ENCODE measurements around the gene TMEM125.

Gene TMEM125

GRCh38 chr1:43235451-43236121 lies 34.2 kb upstream of the TMEM125 start:
- TF ChIP-seq, protein P1, sequence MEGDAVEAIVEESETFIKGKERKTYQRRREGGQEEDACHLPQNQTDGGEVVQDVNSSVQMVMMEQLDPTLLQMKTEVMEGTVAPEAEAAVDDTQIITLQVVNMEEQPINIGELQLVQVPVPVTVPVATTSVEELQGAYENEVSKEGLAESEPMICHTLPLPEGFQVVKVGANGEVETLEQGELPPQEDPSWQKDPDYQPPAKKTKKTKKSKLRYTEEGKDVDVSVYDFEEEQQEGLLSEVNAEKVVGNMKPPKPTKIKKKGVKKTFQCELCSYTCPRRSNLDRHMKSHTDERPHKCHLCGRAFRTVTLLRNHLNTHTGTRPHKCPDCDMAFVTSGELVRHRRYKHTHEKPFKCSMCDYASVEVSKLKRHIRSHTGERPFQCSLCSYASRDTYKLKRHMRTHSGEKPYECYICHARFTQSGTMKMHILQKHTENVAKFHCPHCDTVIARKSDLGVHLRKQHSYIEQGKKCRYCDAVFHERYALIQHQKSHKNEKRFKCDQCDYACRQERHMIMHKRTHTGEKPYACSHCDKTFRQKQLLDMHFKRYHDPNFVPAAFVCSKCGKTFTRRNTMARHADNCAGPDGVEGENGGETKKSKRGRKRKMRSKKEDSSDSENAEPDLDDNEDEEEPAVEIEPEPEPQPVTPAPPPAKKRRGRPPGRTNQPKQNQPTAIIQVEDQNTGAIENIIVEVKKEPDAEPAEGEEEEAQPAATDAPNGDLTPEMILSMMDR (IDR thresholded peaks at IDR 0.05; ENCODE audit: low read depth, low read length, missing control alignments): no peak
- DNase-seq (ENCODE audit: extremely low read depth, low read depth): no peak
- no peak overlapping the region for H3K4me3 ChIP-seq (replicated peaks; ENCODE audit: low read depth, low read length)

GRCh38 chr1:43237121-43237520 lies 32.7 kb upstream of the TMEM125 start:
- DNase-seq (ENCODE audit: extremely low read depth, low read depth): no peak
- no peak overlapping the region for H3K4me3 ChIP-seq (replicated peaks; ENCODE audit: low read depth, low read length)
- TF ChIP-seq, protein P1 (IDR thresholded peaks at IDR 0.05; ENCODE audit: low read depth, low read length, missing control alignments): no peak

GRCh38 chr1:43238085-43238484 lies 31.7 kb upstream of the TMEM125 start:
- peak; percentile 41 for DNase-seq (ENCODE audit: extremely low read depth, low read depth)
- TF ChIP-seq, protein P1 (IDR thresholded peaks at IDR 0.05; ENCODE audit: low read depth, low read length, missing control alignments): peak; percentile 78

DNA sequence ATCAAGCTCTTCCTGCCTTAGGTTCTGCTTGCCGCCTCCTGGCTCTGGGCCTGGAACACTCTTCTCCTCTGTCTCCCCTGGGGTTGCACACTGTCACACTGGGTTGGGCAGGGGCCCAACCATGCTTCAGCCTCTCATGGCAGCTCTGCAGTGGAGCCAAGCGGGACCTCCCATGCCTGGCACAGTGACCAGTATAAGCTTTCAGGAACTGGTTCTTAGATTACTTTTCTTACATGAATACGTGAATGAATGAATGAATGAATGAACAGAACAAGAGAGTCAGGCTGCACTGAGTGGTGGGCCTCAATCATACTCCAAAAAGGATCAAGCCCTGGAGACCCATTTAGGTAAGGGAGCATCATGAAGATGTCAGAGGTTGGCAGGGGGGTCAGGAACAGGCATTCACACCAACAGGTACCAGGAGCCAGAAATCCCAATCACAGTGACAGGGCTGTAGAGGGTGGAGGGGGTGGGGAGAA lies 30.8 kb upstream of the TMEM125 start:
- DNase-seq (ENCODE audit: extremely low read depth, low read depth): no peak
- H3K4me3 ChIP-seq (replicated peaks; ENCODE audit: low read depth, low read length): no peak overlapping the region
- TF ChIP-seq, protein P1 (IDR thresholded peaks at IDR 0.05; ENCODE audit: low read depth, low read length, missing control alignments): no peak

More at GRCh38 chr1:43238085-43238484, 31.7 kb upstream of the TMEM125 start:
- no peak overlapping the region for H3K4me3 ChIP-seq (replicated peaks; ENCODE audit: low read depth, low read length)

GRCh38 chr1:43239484-43239883 lies 30.3 kb upstream of the TMEM125 start:
- no peak for DNase-seq (ENCODE audit: extremely low read depth, low read depth)
- no peak overlapping the region for H3K4me3 ChIP-seq (replicated peaks; ENCODE audit: low read depth, low read length)
- TF ChIP-seq, protein P1 (IDR thresholded peaks at IDR 0.05; ENCODE audit: low read depth, low read length, missing control alignments): no peak

DNA sequence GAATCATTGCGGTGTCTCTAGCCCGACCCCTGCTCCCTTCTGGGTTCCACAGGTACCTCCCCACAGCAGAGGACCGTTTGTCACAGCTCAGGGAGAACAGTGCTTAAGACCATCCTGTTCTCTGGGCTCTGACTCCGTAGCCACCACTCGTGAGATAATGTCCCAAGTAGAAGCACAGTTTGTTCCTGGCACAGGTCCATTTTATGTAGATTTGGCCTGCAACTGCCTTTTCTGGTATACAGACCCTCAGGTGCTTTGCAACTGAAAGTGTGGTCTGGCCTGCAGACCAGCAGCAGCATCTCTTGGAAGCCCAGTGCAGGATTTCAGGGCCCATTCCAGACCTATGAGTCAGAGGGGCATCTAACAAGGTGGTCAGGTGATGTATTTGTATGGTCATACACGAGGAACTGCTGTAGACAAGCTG lies 28.4 kb upstream of the TMEM125 start:
- TF ChIP-seq, protein P1 (IDR thresholded peaks at IDR 0.05; ENCODE audit: low read depth, low read length, missing control alignments): no peak
- no peak overlapping the region for H3K4me3 ChIP-seq (replicated peaks; ENCODE audit: low read depth, low read length)
- no peak for DNase-seq (ENCODE audit: extremely low read depth, low read depth)
